OCI-LY7 (cell line): ENCODE results near the gene FGD5. TPM values are rescaled to one million over a fixed set of nuclear protein-coding genes. Genes with fewer than 3 reads are reported as not detected.

Experiments used
- BruUV-seq: library from RNA; stranded (reverse); fragments of 400-500 nt; replicated peaks from 2 replicates; lab custom pipeline; 2021; lab: Mats Ljungman, UMichigan
- CTCF ChIA-PET: fragments of 300-600 bp; sonication (Branson Sonifier 250); formaldehyde crosslinking; loops from one replicate; lab custom pipeline; 2022; ENCODE audit warnings: antibody characterized with exemption; ENCODE audit not compliant: unreplicated experiment; lab: Charles Lee
- POLR2A ChIA-PET: fragments of 300-600 bp; sonication (Branson Sonifier 250); formaldehyde crosslinking; loops from one replicate; lab custom pipeline; 2022; ENCODE audit warnings: antibody characterized with exemption; lab: Charles Lee
- DNase-seq: peaks from one replicate; pipeline ENCODE4 v3.0.0-alpha.2; 2015; ENCODE audit warnings: low spot score
- H2AFZ ChIP-seq: fragments of 200-600 bp; sonication (generic), shearing (Covaris generic); 2 replicates; pipeline ENCODE4 v1.6.1; 2014; ENCODE audit warnings: mild to moderate bottlenecking, antibody characterized with exemption, low read length, moderate library complexity
- H3K27ac ChIP-seq: fragments of 200-600 bp; sonication (generic); 2 replicates; pipeline ENCODE4 v1.5.1; 2014; ENCODE audit warnings: mixed run types, low read depth, mild to moderate bottlenecking, moderate library complexity, low read length, inconsistent platforms; ENCODE audit not compliant: poor library complexity, severe bottlenecking
- H3K36me3 ChIP-seq: fragments of 200-600 bp; sonication (generic); 2 replicates; pipeline ENCODE4 v1.6.1; 2014; ENCODE audit warnings: mild to moderate bottlenecking, antibody characterized with exemption, low read length, moderate library complexity, mixed read lengths; ENCODE audit not compliant: insufficient read depth
- H3K4me1 ChIP-seq: fragments of 200-600 bp; sonication (generic); 2 replicates; pipeline ENCODE4 v1.5.1; 2014; ENCODE audit warnings: mild to moderate bottlenecking, low read length; ENCODE audit not compliant: insufficient read depth, poor library complexity, severe bottlenecking
- H3K4me2 ChIP-seq: fragments of 200-600 bp; sonication (generic); 2 replicates; pipeline ENCODE4 v1.6.1; 2014; ENCODE audit warnings: mild to moderate bottlenecking, low read length
- H3K4me3 ChIP-seq: fragments of 200-600 bp; sonication (generic); 2 replicates; pipeline ENCODE4 v1.5.1; 2014; ENCODE audit warnings: mild to moderate bottlenecking, low read depth, low read length; ENCODE audit not compliant: poor library complexity, severe bottlenecking
- H3K79me2 ChIP-seq: fragments of 200-600 bp; sonication (generic); 2 replicates; pipeline ENCODE4 v1.6.1; 2016; ENCODE audit warnings: low read depth, mild to moderate bottlenecking, low read length, moderate library complexity, mixed read lengths; ENCODE audit not compliant: insufficient read depth
- H3K9me2 ChIP-seq: fragments of 200-600 bp; sonication (generic); 2 replicates; pipeline ENCODE4 v1.6.1; 2016; ENCODE audit warnings: mild to moderate bottlenecking, low read length, mixed read lengths; ENCODE audit not compliant: insufficient read depth
- H3K9me3 ChIP-seq: fragments of 200-600 bp; sonication (generic); 2 replicates; pipeline ENCODE4 v1.6.1; 2014; ENCODE audit warnings: mild to moderate bottlenecking, mixed run types, low read length, mixed read lengths
- H4K20me1 ChIP-seq: fragments of 200-600 bp; sonication (generic); 2 replicates; pipeline ENCODE4 v1.6.1; 2014; ENCODE audit warnings: mild to moderate bottlenecking, antibody characterized with exemption, low read length, moderate library complexity, mixed read lengths; ENCODE audit not compliant: insufficient read depth
- EZH2phosphoT487 ChIP-seq: fragments of 200-600 bp; sonication (generic); IDR thresholded peaks from 2 replicates; pipeline ENCODE4 v1.6.1; 2018; ENCODE audit warnings: low read depth, borderline replicate concordance, mild to moderate bottlenecking, mixed run types, antibody characterized with exemption, low read length, moderate library complexity, mixed read lengths
- intact Hi-C: fragments of 100-400 bp; cut with micrococcal nuclease; formaldehyde crosslinking; loops from one replicate; pipeline ENCODE4 v1.10.0; 2022; ENCODE audit not compliant: unreplicated experiment
- total RNA-seq, 2 experiments: library from RNA; depleted of rRNA in 1 of 2; stranded (reverse); fragments of >200 nt in 1 of 2; shearing (Covaris generic) in 1 of 2; gene quantifications; 2 replicates each; pipeline ENCODE4 v1.2.3, GENCODE V29; 2014 to 2022
- TF ChIP-seq, protein P1 (sequence below): fragments of 200-600 bp; sonication (generic); conservative IDR thresholded peaks from 2 replicates; pipeline ENCODE4 v1.5.1; 2014; ENCODE audit warnings: mild to moderate bottlenecking, antibody characterized with exemption, low read length, moderate library complexity, mixed read lengths

FGD5 gene
- total RNA-seq, 2 experiments from 2014 or later = 0.09 to 0.21 TPM

DNA sequence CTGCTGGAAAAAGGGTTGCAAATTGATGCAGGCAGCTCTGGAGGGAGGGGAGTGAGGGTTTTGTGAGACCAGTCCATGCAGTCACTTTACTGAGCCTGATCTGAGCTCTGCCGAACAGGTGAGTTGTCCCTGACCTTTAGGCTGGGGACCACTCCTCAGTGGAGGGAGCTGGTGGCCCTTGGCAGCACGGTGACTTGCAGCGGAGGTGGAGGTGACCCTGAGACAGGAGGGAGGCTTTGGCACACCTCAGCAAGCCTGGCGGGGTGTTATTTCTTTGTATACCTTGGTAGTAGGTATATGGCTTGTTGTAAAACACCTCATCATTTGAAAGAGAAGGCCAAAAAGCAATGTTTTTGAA lies 43.5 kb downstream of the FGD5 start:
- no peaks in the 10 kb centered on the region for H3K9me2 ChIP-seq
- ChIA-PET CTCF (no interaction called here), POLR2A (no interaction called here)
- no peak overlapping the region for H3K4me3 ChIP-seq
- intact Hi-C loops = no loop called here
- H3K9me3 ChIP-seq = no peaks in the 10 kb centered on the region
- H3K4me2 ChIP-seq = no peak overlapping the region
- no peak overlapping the region for H2AFZ ChIP-seq
- no peaks in the 10 kb centered on the region for H3K79me2 ChIP-seq
- H4K20me1 ChIP-seq = no peaks in the 10 kb centered on the region
- no peak for DNase-seq
- H3K36me3 ChIP-seq = no peaks in the 10 kb centered on the region
- no peak overlapping the region for H3K27ac ChIP-seq
- TF ChIP-seq, protein P1, sequence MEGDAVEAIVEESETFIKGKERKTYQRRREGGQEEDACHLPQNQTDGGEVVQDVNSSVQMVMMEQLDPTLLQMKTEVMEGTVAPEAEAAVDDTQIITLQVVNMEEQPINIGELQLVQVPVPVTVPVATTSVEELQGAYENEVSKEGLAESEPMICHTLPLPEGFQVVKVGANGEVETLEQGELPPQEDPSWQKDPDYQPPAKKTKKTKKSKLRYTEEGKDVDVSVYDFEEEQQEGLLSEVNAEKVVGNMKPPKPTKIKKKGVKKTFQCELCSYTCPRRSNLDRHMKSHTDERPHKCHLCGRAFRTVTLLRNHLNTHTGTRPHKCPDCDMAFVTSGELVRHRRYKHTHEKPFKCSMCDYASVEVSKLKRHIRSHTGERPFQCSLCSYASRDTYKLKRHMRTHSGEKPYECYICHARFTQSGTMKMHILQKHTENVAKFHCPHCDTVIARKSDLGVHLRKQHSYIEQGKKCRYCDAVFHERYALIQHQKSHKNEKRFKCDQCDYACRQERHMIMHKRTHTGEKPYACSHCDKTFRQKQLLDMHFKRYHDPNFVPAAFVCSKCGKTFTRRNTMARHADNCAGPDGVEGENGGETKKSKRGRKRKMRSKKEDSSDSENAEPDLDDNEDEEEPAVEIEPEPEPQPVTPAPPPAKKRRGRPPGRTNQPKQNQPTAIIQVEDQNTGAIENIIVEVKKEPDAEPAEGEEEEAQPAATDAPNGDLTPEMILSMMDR = no peak
- TF ChIP-seq EZH2phosphoT487 = no peak
- BruUV-seq = no TSS peak
- H3K4me1 ChIP-seq = no peaks in the 10 kb centered on the region

GRCh38 chr3:14862661-14863230 lies 44.0 kb downstream of the FGD5 start:
- ChIA-PET POLR2A (no interaction called here), CTCF (no interaction called here)
- intact Hi-C loops = no loop called here
- TF ChIP-seq EZH2phosphoT487 = no peak
- TF ChIP-seq, protein P1 = no peak
- Histone ChIP-seq H3K36me3 (no peaks in the 10 kb centered on the region), H3K79me2 (no peaks in the 10 kb centered on the region), H2AFZ (no peak overlapping the region), H3K9me3 (no peaks in the 10 kb centered on the region), H3K27ac (no peak overlapping the region), H3K4me3 (no peak overlapping the region), H4K20me1 (no peaks in the 10 kb centered on the region), H3K9me2 (no peaks in the 10 kb centered on the region), H3K4me1 (no peaks in the 10 kb centered on the region), H3K4me2 (no peak overlapping the region)
- no TSS peak for BruUV-seq
- no peak for DNase-seq

- Histone ChIP-seq H3K27ac (no peak overlapping the region), H3K4me2 (no peak overlapping the region), H3K36me3 (no peaks in the 10 kb centered on the region), H2AFZ (no peak overlapping the region), H3K4me3 (no peak overlapping the region), H4K20me1 (no peaks in the 10 kb centered on the region), H3K4me1 (no peaks in the 10 kb centered on the region), H3K9me2 (no peaks in the 10 kb centered on the region), H3K79me2 (no peaks in the 10 kb centered on the region), H3K9me3 (no peaks in the 10 kb centered on the region)
- no TSS peak for BruUV-seq
- no peak for DNase-seq
- intact Hi-C loops = no loop called here
- ChIA-PET POLR2A (no interaction called here), CTCF (no interaction called here)
- TF ChIP-seq EZH2phosphoT487 = no peak
- TF ChIP-seq, protein P1 = peak; percentile 56
These were observed 44.8 kb downstream of the FGD5 start for GRCh38 chr3:14863333-14864100.
